HG02973 (cell line): Measurements from ENCODE around the gene COL23A1.
"Not testable (repeated sequence)": the region's sequence is repeated elsewhere in the genome, so short reads cannot be mapped to it uniquely, and the experiment has no call there.

ENCODE experiments used
- ATAC-seq: cut with Tn5 transposase; IDR thresholded peaks from one replicate; pipeline ENCODE4 v1.9.1; 2021; ENCODE audit warnings: moderate library complexity; ENCODE audit not compliant: unreplicated experiment

The COL23A1 gene

GRCh38 chr5:178250263-178250662, 339.9 kb downstream of the COL23A1 start:
- no peak for ATAC-seq

- no peak for ATAC-seq
Observed at GRCh38 chr5:178249191-178249989, 340.8 kb downstream of the COL23A1 start.

- no peak for ATAC-seq
Observed at GRCh38 chr5:178248750-178249149, 341.4 kb downstream of the COL23A1 start.

- no peak for ATAC-seq
Observed at GRCh38 chr5:178247481-178248456, 342.4 kb downstream of the COL23A1 start.

- ATAC-seq, result no peak
Observed at GRCh38 chr5:178246624-178247279, 343.4 kb downstream of the COL23A1 start.

- ATAC-seq, result no peak
Observed at GRCh38 chr5:178245389-178245788, 344.8 kb downstream of the COL23A1 start.

GRCh38 chr5:178244576-178244975, 345.6 kb downstream of the COL23A1 start:
- no peak for ATAC-seq

GRCh38 chr5:178242416-178242815, 347.8 kb downstream of the COL23A1 start:
- no peak for ATAC-seq

- no peak for ATAC-seq
Observed at GRCh38 chr5:178241688-178242231, 348.4 kb downstream of the COL23A1 start.

GRCh38 chr5:178241231-178241663, 348.9 kb downstream of the COL23A1 start:
- no peak for ATAC-seq

- ATAC-seq, result no peak
Observed at GRCh38 chr5:178240766-178241165, 349.4 kb downstream of the COL23A1 start.

GRCh38 chr5:178240341-178240741, 349.9 kb downstream of the COL23A1 start:
- no peak for ATAC-seq

GRCh38 chr5:178239626-178240301, 350.4 kb downstream of the COL23A1 start:
- not testable (repeated sequence) for ATAC-seq

GRCh38 chr5:178238711-178239592, 351.2 kb downstream of the COL23A1 start:
- no peak for ATAC-seq

GRCh38 chr5:178238313-178238635, 351.9 kb downstream of the COL23A1 start:
- no peak for ATAC-seq

- ATAC-seq, result no peak
Observed at GRCh38 chr5:178237431-178238312, 352.5 kb downstream of the COL23A1 start.

GRCh38 chr5:178236679-178237078, 353.5 kb downstream of the COL23A1 start:
- ATAC-seq, result no peak

GRCh38 chr5:178236126-178236525, 354.1 kb downstream of the COL23A1 start:
- ATAC-seq, result no peak

GRCh38 chr5:178235588-178235974, 354.6 kb downstream of the COL23A1 start:
- no peak for ATAC-seq
